Myocyte (in vitro differentiated cells): ENCODE measurements around the gene TSPAN15. TPM values are rescaled to one million over a fixed set of nuclear protein-coding genes. Genes with fewer than 3 reads are reported as not detected.
"Not testable (repeated sequence)": the region's sequence is repeated elsewhere in the genome, so short reads cannot be mapped to it uniquely, and the experiment has no call there.

Experiments
- DNase-seq: peaks from one replicate; pipeline ENCODE4 v3.0.0-alpha.2; 2012; ENCODE audit warnings: low read depth
- total RNA-seq: library from RNA; depleted of rRNA; stranded (reverse); fragments of >200 nt; gene quantifications from 2 replicates; pipeline ENCODE4 v1.2.3, GENCODE V29; 2014

The TSPAN15 gene
- total RNA-seq, 1 donor from 2014 or later: 5.5 TPM

DNA sequence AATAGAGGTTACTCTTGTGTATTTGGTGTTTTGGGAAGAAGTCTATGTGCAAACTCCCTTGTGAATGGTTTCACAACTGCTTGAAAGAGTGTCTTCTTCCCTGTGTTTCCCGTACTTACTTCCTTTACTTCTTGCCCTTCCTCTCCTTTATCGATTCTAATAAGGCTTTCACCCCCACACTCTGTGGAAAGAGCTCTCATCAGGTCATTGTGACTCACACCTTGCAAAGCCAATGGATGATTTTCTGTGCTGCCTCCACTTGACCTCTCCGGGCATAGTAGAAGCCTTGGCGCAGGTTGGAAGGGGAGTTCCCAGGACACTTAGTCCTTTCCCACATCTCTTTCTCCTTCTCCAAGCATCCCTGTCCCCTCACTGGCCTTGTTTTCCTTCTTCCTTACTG, 6.2 kb upstream of the TSPAN15 start:
- no peak for DNase-seq

GRCh38 chr10:69446229-69446628, 5.0 kb upstream of the TSPAN15 start:
- no peak for DNase-seq

- DNase-seq: peak; percentile 70
These were observed 4.6 kb upstream of the TSPAN15 start for GRCh38 chr10:69446650-69447151.

DNA sequence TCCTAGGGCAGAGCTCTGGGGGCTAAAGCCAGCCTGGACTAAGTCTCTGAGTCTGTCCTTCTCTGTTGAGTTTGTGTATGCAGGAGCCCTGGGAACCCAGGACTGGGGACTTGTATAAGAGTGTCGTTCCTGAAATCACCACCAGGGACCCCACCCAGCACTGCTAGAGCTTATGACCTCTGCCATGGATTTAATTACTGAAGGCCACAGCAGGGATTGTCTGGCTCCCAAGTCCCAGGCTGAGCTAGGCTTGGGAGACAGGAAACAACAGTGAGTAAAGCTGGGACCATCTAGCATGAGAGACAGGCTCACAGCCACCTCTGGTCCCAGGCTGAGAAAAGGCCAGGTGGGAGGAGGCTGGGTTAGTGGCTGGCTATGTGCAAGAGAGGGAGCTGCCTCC, 1.4 kb upstream of the TSPAN15 start:
- peak; percentile 62 for DNase-seq

GRCh38 chr10:69450395-69450794, 870 bp upstream of the TSPAN15 start:
- DNase-seq: not testable (repeated sequence)

DNA sequence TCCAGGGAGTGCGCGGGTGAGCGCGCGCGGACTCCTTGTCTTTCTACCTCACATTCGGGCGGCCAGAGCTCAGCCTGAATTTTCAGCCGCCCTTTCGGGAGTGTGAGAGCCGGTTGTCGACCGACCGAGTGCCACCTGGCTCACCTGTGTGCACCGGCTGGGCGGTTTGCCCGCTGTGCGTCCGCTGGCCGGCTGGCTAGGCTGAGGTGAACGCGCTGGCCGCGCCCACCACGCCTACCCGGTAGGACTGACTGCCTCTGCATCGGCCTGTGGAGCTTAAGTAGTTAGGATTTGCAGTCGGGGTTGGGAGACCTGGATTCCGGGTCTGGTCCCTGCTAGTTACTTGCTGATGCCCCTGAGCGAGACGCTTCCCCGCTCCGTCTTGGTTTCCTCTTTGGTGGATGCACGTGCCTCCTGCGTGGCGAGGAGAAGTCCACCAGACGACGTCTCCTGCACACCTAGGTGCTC, 553 bp downstream of the TSPAN15 start:
- DNase-seq: no peak

- no peak for DNase-seq
These were observed 1.6 kb downstream of the TSPAN15 start for GRCh38 chr10:69452676-69453415.

GRCh38 chr10:69453795-69454194, 2.5 kb downstream of the TSPAN15 start:
- no peak for DNase-seq

DNA sequence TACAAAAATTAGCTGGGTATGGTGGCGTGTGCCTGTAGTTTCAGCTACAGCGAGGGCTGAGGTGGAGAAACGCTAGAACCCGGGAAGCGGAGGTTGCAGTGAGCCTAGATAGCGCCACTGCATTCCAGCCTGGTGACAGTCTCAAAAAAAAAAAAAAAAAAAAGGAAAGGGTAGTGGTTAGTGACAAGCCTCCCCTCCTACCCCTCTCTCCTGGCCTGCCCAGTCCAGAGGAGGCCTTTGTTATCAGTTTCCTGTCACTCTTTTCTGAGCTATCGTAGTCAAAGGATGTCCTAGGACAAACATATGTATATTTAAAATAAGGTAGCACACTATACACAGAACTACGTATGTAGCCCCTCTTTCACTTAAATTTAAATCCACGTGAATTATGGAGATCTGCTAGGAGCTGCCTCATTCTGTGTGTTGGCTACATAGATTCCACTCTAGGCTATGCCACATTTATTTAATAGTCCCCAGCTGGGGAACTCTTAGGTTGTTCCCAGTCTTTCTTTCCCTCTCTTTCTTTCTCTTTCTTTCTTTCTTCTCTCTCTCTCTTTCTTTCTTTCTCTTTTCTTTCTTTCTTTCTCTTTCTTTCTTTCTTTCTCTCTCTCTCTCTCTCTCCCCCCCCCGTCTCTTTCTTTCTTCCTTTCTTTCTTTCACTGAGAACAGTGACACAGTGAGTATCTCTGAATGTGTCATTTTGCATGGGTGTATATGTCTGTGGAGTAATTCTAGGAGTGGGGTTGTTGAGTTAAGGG, 3.9 kb downstream of the TSPAN15 start:
- no peak for DNase-seq

- DNase-seq: peak; percentile 90
These were observed 5.8 kb downstream of the TSPAN15 start for GRCh38 chr10:69456880-69457693.

GRCh38 chr10:69457771-69458237, 6.5 kb downstream of the TSPAN15 start:
- DNase-seq: no peak

GRCh38 chr10:69458430-69459100, 7.3 kb downstream of the TSPAN15 start:
- DNase-seq: no peak

- no peak for DNase-seq
These were observed 8.0 kb downstream of the TSPAN15 start for GRCh38 chr10:69459101-69459790.

GRCh38 chr10:69459893-69460575, 8.8 kb downstream of the TSPAN15 start:
- DNase-seq: no peak

DNA sequence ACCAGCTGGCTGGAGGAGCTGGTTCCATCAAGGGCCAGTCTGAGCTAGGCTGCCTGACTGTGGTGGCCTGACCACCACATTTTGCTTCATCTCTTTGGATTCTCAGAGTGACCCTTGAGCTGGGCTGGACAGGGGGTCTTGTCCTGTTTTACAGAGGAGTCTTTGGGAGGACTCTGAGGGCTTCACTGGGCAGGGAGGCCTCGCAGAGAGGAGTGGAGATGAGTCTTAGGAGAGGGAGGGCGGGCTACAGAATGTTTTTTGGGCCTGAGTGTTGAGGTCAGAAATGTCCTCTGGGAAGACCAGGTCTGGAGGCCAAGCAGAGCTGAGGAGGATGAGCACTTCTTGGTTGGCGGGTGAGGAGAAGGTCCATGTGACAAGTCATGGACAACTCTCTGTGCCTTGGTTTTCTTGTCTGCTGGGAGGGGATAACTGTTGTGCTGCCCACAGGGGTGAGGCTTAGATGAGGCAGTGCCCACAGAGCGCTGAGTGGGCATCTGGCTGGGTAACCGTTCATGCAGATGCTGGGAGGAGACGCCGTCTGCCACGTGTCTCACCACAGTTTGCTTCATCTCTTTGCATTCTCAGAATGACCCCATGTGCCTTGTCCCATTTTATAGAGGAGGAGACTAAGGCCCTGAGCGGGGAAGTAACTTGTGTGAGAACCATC, 9.4 kb downstream of the TSPAN15 start:
- DNase-seq: no peak

- no peak for DNase-seq
These were observed 10.2 kb downstream of the TSPAN15 start for GRCh38 chr10:69461243-69462025.

- DNase-seq: no peak
These were observed 12.6 kb downstream of the TSPAN15 start for GRCh38 chr10:69463886-69464285.

- DNase-seq: peak; percentile 14
These were observed 13.1 kb downstream of the TSPAN15 start for GRCh38 chr10:69464401-69464800.
